ENCODE results near the gene PLCB3.
A peak's percentile ranks its signal among the peaks of the same experiment; 100 is the strongest.

PLCB3 gene

GRCh38 chr11:64252003-64252872, 908 bp downstream of the PLCB3 start:
- DNase-seq: peak in 1 of 2 experiments; percentile 20

DNA sequence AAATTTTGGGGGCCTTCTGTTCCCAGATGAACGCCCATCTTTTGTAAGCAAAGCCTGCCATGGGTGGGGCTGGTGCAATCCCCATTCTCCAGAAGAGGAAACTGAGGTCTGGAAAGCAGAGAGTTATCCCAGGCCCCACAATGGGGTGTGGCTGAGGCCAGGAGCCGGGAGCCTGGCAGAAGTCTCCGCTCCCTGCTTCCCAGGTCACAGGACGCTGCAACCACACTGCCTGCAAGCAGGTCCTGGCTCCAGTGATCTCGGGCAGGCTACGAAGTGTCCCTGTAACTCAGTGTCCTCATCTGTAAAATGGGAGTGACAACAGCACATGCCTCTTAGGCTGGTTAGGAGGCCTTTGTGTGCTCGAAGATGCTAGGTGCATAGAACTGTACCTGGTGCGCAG, 1.7 kb downstream of the PLCB3 start:
- no peak for DNase-seq

GRCh38 chr11:64253481-64253880, 2.2 kb downstream of the PLCB3 start:
- no peak for DNase-seq

DNA sequence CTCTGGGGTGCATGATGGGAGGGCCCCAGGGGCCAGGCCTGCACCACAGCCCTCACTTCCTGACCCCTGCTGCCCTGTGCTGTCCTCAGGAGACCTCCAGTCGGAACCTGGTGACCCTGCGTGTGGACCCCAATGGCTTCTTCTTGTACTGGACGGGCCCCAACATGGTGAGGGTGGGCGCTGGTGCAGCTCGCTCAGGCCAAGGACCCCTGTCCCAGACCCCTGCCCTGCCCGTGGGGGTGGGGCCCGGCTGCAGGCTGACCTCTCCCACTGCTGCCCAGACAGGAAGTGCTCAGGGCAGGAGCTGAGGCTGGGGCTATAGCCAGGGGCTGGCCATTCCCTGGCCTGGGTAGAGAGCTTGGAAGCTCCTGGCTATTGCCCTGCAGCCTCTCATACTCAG, 3.0 kb downstream of the PLCB3 start:
- DNase-seq: no peak

DNA sequence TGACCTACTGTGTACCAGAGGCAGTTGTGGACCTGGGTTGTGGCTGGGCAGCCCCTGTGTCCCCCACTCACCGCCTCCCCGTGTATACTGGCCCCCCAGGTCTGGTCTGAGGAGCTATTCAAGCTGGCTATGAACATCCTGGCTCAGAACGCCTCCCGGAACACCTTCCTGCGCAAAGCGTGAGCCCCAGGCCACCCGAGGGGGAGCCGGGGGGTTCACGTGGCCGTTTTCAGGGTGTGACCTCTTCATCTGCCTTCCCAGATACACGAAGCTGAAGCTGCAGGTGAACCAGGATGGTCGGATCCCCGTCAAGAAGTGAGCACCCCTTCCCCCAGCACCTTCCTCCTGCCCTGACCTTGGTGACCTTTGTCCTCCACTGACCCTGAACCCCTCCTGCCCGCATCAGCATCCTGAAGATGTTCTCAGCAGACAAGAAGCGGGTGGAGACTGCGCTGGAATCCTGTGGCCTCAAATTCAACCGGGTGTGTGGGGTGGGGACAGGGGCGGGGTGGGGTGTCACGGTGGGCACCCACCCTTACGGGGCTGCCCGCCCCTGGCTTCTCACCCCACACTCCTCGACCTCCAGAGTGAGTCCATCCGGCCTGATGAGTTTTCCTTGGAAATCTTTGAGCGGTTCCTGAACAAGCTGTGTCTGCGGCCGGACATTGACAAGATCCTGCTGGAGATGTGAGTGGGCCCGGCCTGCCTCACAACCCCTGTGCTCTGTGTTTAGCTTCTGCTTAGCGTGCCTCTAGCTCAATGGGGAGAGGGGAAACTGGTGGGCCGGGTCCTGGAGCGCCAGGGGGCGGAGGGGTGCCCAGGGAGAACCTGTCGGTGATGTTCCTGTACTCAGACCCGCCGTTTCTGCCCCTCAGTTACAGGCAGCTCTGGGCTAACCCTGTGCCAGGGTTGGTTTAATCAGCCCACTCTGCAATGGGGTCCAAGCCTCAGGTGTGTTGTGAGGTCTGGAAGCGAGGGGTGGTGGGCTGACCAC, 4.1 kb downstream of the PLCB3 start:
- no peak for DNase-seq

DNA sequence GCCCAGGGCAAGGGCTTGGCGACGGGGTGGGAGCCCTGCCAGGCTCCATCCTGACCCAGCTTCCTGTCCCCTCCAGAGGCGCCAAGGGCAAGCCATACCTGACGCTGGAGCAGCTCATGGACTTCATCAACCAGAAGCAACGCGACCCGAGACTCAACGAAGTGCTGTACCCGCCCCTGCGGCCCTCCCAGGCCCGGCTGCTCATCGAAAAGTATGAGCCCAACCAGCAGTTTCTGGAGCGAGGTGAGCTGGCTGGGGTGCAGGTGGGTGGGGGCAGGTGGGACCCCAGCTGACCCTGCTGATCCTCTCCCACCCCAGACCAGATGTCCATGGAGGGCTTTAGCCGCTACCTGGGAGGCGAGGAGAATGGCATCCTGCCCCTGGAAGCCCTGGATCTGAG, 5.0 kb downstream of the PLCB3 start:
- no peak for DNase-seq

GRCh38 chr11:64258356-64258755, 7.0 kb downstream of the PLCB3 start:
- DNase-seq: no peak

- DNase-seq: no peak
Observed at GRCh38 chr11:64258946-64259532, 7.7 kb downstream of the PLCB3 start.

- DNase-seq: no peak
Observed at GRCh38 chr11:64259533-64260067, 8.3 kb downstream of the PLCB3 start.

DNA sequence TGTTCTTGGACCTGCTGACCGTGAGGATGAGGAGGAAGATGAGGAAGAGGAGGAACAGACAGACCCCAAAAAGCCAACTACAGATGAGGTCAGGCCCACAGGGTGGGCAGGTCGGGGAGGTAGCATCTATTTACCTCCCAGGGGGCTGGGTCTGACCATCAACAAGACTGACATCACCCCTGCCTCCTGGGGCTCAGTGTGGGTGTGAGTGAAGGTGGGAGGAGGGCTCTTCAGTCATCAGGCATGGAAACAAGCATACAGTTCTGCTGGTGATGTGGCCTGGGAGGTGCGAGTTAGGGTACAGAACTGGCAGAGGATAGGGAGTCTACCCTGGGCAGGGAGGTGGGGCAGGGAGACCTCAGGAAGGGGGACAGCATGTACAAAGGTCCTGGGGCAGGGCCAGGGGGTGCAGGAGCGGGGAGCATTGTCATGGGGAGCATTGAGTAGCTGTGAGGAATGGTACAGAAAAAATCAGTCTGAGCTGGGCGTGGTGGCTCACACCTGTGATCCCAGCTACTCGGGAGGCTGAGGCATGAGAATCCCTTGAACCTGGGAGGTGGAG, 8.9 kb downstream of the PLCB3 start:
- DNase-seq: no peak

GRCh38 chr11:64261556-64262080, 10.3 kb downstream of the PLCB3 start:
- DNase-seq: no peak

DNA sequence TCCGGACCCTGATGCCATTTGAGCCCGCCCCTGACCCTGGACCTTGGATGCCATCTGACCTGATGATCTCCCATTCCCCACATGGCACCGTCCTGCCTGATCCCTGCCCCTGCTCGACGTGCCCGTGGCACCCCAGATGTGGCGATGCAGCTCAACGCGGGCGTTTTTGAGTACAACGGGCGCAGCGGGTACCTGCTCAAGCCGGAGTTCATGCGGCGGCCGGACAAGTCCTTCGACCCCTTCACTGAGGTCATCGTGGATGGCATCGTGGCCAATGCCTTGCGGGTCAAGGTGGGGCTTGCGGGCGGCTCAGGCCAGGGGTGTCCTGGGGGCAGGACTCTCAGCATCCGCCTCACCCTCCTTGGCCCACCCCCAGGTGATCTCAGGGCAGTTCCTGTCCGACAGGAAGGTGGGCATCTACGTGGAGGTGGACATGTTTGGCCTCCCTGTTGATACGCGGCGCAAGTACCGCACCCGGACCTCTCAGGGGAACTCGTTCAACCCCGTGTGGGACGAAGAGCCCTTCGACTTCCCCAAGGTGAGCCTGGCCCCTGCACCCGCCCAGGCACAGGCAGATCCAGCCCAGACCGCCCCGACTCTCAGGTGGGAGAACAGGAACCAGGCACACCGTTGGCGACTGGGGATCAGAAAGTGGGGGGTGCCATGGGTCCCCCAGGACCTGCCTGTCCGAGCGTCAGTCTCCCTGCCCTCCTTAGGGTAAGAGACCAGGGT, 11.1 kb downstream of the PLCB3 start:
- DNase-seq: no peak

GRCh38 chr11:64263021-64263946, 12.0 kb downstream of the PLCB3 start:
- DNase-seq: no peak

DNA sequence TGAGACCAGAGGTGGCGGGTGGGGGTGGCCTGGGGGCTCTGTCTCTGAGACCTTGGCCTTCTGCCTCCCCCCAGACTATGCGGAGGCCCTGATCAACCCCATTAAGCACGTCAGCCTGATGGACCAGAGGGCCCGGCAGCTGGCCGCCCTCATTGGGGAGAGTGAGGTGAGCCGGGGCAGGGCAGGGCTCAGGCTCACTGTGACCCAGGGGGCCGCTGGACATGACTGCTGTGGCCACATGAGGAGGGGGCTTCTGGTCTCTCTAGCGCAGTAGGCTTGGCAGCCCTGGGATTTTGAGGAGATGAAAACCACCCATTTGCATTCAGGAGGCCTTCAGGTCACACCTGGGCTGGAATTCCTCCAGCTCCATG, 12.6 kb downstream of the PLCB3 start:
- DNase-seq: no peak

DNA sequence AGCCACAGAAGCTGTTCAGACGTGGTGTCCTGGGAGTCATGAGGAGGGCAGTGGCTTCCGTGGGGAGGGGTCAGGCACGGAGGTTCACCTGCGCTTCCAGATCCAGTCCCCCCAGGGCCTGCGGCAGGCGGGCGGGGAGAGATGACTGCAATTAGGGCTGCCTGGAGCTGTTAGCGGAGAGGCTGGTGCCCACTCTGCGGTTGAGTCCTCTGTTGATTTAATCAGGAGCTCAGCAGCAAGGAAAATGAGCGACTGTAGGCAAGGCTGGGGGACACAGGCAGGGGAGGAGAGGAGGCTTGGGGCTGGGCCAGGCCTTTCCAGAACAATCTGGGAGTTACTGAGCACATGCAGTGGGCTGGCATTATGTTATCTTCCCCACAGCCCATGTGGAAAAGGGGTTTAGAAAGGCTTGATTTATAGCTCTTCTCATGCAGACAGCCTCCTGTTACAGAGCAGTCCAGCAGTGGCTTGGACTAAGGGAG, 13.1 kb downstream of the PLCB3 start:
- peak; percentile 17 to 46 for DNase-seq

GRCh38 chr11:64265176-64266160, 14.1 kb downstream of the PLCB3 start:
- DNase-seq: no peak

DNA sequence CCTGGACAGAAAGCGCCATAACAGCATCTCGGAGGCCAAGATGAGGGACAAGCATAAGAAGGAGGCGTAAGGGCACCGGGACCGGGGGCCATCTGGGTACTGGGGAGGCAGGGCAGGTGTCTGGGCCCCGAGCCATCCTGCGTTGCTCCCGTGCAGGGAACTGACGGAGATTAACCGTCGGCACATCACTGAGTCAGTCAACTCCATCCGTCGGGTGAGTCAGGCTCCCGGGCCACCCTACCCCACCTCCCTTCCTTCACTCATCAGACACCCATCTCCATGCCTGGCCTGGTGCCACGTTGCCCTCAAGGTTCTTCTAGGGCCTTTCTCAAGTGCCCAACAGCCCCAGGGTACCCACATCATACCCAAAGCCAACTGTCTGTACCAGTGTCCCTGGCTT, 15.0 kb downstream of the PLCB3 start:
- DNase-seq: no peak

- peak; percentile 14 to 49 for DNase-seq
Observed at GRCh38 chr11:64267207-64267945, 16.0 kb downstream of the PLCB3 start.
